ENCODE measurements around the gene CANT1.

- TF ChIP-seq, protein P1, sequence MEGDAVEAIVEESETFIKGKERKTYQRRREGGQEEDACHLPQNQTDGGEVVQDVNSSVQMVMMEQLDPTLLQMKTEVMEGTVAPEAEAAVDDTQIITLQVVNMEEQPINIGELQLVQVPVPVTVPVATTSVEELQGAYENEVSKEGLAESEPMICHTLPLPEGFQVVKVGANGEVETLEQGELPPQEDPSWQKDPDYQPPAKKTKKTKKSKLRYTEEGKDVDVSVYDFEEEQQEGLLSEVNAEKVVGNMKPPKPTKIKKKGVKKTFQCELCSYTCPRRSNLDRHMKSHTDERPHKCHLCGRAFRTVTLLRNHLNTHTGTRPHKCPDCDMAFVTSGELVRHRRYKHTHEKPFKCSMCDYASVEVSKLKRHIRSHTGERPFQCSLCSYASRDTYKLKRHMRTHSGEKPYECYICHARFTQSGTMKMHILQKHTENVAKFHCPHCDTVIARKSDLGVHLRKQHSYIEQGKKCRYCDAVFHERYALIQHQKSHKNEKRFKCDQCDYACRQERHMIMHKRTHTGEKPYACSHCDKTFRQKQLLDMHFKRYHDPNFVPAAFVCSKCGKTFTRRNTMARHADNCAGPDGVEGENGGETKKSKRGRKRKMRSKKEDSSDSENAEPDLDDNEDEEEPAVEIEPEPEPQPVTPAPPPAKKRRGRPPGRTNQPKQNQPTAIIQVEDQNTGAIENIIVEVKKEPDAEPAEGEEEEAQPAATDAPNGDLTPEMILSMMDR (conservative IDR thresholded peaks at IDR 0.05): no peak
- no peak for TF ChIP-seq EZH2 (IDR thresholded peaks at IDR 0.05; ENCODE audit: low read depth)
Observed at GRCh38 chr17:78956254-78956653, 53.3 kb downstream of the CANT1 start.

Data from PC-9 (cell line).